Measurements from ENCODE around the gene PKHD1. TPM values are rescaled to one million over a fixed set of nuclear protein-coding genes. Genes with fewer than 3 reads are reported as not detected.

Gene PKHD1
- total and polyA plus RNA-seq, 2 of the 8 experiments (the other 6 are each of a cell fraction or from before 2014, with no cell fraction given) = 0.06 to 0.09 TPM

- TF ChIP-seq SUZ12 (IDR thresholded peaks at IDR 0.05; ENCODE audit: low read length) = no peak
- TF ChIP-seq SP2 (IDR thresholded peaks at IDR 0.05; ENCODE audit: low read length) = no peak
- no peak for TF ChIP-seq ATF2 (IDR thresholded peaks at IDR 0.05; ENCODE audit: low read length)
- no peak overlapping the region for H3K9ac ChIP-seq (replicated peaks in 1 of 4; ENCODE audit: extremely low read depth in 1 of 4, low read depth in 3 of 4, low read length in 3 of 4)
- no peak overlapping the region for H4K5ac ChIP-seq (ENCODE audit: insufficient read length, low read depth, low read length)
- peaks cover 2 to 4% (median 3%) of the 10 kb centered on the region in 4 experiments; a peak in 2 of 7 replicates for H3K4me1 ChIP-seq (replicated peaks in 1 of 4; ENCODE audit: control insufficient read depth in 3 of 4, insufficient read depth in 4 of 4, low read length in 3 of 4)
- DNase-seq (ENCODE audit: low read depth in 1 of 2, low spot score in 2 of 2) (no peak), FAIRE-seq (no peak)
- H3K4ac ChIP-seq (replicated peaks; ENCODE audit: insufficient read length, low read depth, low read length) = no peak overlapping the region
- no peak overlapping the region for H2AK5ac ChIP-seq (ENCODE audit: low read depth, low read length)
- H3K18ac ChIP-seq (ENCODE audit: extremely low read depth, low read length) = no peak overlapping the region
- 89% methylated on average over 2 of the region's 2 CpGs; no CpG with 5 or more reads in 1 of the 2 experiments for WGBS, 2 experiments (ENCODE audit: extremely low coverage in 1 of 2, insufficient coverage in 1 of 2, insufficient read length in 1 of 2, insufficient replicate concordance in 2 of 2, low coverage in 1 of 2, low lambda C conversion rate in 2 of 2, missing lambda C conversion rate in 1 of 2)
- H2BK120ac ChIP-seq (replicated peaks; ENCODE audit: low read depth, low read length) = no peak overlapping the region
- no peak overlapping the region for H4K8ac ChIP-seq (ENCODE audit: extremely low read depth, insufficient read depth, low read length)
- no peak overlapping the region for H2BK20ac ChIP-seq (ENCODE audit: low read length)
- no peak overlapping the region for H3K4me3 ChIP-seq (ENCODE audit: extremely low read depth in 1 of 4, insufficient read depth in 2 of 4, low read depth in 3 of 4, low read length in 4 of 4)
- H2BK15ac ChIP-seq (ENCODE audit: low read length) = no peak overlapping the region
- no peaks in the 10 kb centered on the region for H4K20me1 ChIP-seq (replicated peaks in 1 of 2; ENCODE audit: control insufficient read depth in 1 of 2, insufficient read depth in 2 of 2, low read length in 2 of 2)
- no peaks in the 10 kb centered on the region for H3K79me1 ChIP-seq (ENCODE audit: low read depth, low read length)
- ChIA-PET CTCF (ENCODE audit: partially characterized antibody) (no interaction called here), POLR2A (ENCODE audit: partially characterized antibody) (no interaction called here)
- no peak overlapping the region for H3K56ac ChIP-seq (replicated peaks; ENCODE audit: insufficient read length, low read depth, low read length)
- no peak overlapping the region for H4K91ac ChIP-seq (replicated peaks; ENCODE audit: insufficient read length, low read length)
- no peak overlapping the region for H2AFZ ChIP-seq (ENCODE audit: low read length)
- H3K79me2 ChIP-seq (ENCODE audit: control insufficient read depth in 1 of 2, insufficient read depth in 2 of 2, low read length in 2 of 2) = no peaks in the 10 kb centered on the region
- H3K4me2 ChIP-seq (ENCODE audit: insufficient read depth in 1 of 2, low read depth in 2 of 2, low read length in 2 of 2) = no peak overlapping the region
- H3K27ac ChIP-seq (ENCODE audit: low read depth, low read length) = no peak overlapping the region
- no peaks in the 10 kb centered on the region for H3K36me3 ChIP-seq (ENCODE audit: control insufficient read depth in 2 of 4, insufficient read depth in 4 of 4, low read length in 3 of 4)
- no peak overlapping the region for H3K14ac ChIP-seq (ENCODE audit: insufficient read length)
- no peak overlapping the region for H2BK5ac ChIP-seq (ENCODE audit: low read depth, low read length)
- peaks cover 0 to 3% of the 10 kb centered on the region in 2 experiments; a peak in 2 of 4 replicates for H3K9me3 ChIP-seq (ENCODE audit: insufficient read depth in 2 of 2, low read depth in 1 of 2, low read length in 1 of 2)
- H3K23ac ChIP-seq (ENCODE audit: insufficient read length) = no peak overlapping the region
- H3K23me2 ChIP-seq (ENCODE audit: low read depth, low read length) = no peaks in the 10 kb centered on the region
- no peaks in the 10 kb centered on the region for H3K27me3 ChIP-seq (replicated peaks in 1 of 4; ENCODE audit: control insufficient read depth in 3 of 4, extremely low read depth in 1 of 4, insufficient read depth in 3 of 4, low read length in 3 of 4)
- H2BK12ac ChIP-seq (ENCODE audit: low read depth, low read length) = no peak overlapping the region
Observed at GRCh38 chr6:51857134-51857533, 230.3 kb downstream of the PKHD1 start.

All from H1 (cell line).